Measurements from ENCODE around the gene HIPK3.

HIPK3 gene

DNA sequence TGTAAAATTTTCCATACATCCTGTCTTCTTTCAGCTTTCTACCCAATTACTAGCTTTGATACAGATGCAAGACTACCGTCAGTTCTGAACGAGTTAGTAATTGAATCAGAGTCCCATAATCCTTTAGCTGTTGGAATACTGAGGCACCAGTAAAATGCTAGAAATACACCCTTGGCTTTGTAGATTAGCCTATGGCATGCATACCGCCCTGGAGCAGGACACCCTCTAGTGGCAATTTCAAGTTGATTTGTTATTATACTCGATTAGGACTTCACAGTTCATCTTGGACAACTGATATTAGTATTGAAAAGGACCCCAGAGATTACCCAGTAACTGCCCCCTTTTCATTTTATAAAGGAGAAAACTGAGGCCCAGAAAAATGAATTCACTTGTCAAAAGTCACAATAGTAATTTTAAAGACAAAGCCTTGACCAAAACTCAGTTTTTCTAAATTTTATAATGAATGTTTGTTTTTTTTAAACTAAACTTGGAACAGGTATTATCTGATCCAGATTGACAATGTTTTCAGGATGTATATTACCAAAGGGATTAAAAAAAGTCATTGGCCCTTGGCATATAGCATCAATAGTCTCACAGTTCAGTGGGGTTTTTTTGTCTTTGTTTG, 72.6 kb downstream of the HIPK3 start:
- DNase-seq = peak; percentile 37
- Histone ChIP-seq H3K4me3 (ENCODE audit: low read depth, low read length) (no peak overlapping the region), H3K36me3 (no peaks in the 10 kb centered on the region), H3K27me3 (no peaks in the 10 kb centered on the region), H3K9me3 (no peaks in the 10 kb centered on the region), H3K4me1 (no peaks in the 10 kb centered on the region)
- peak; percentile 66 for TF ChIP-seq CTCF (IDR thresholded peaks at IDR 0.05; ENCODE audit: low read depth, low read length)

DNA sequence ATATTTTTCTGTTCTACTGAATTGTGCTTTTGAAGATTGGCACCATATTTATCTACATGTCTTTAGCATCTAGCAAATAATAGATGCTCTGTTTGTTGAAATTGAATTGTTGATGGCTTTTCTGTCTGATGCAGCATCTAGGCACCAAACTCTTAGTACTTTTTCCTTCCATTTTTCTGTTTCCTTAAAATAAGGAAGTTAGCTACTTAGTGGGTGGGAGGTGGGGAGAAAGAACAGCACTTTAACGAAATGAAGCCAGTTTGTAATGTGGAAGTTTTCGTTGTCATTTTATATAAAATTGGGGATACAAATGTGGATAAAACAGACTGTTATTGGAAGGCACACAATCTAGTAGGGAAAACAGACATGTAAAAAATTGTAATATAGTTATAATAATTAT, 76.6 kb downstream of the HIPK3 start:
- Histone ChIP-seq H3K36me3 (no peaks in the 10 kb centered on the region), H3K4me3 (ENCODE audit: low read depth, low read length) (no peak overlapping the region), H3K9me3 (no peaks in the 10 kb centered on the region), H3K4me1 (no peaks in the 10 kb centered on the region), H3K27me3 (no peaks in the 10 kb centered on the region)
- no peak for DNase-seq
- TF ChIP-seq CTCF (IDR thresholded peaks at IDR 0.05; ENCODE audit: low read depth, low read length) = no peak

DNA sequence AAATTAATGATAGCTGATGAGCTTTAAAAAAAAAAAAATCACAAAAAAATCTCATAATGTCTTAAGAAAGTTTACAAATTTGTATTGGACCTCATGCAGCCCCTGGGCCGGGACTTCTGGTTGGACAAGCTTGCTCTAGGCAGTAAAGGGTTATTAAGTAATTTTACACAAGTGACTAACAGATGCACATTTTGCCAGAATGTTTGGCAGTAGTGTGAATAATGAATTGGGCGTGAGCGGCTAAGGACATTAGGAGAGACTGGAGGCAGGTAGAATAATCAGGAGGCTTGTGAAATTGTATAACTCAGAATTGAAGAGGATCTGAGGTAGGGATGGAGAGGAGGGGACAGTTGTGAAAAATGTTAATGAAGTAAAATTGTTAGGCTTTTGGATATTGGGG, 77.4 kb downstream of the HIPK3 start:
- H3K36me3 ChIP-seq = no peaks in the 10 kb centered on the region
- no peak overlapping the region for H3K4me3 ChIP-seq (ENCODE audit: low read depth, low read length)
- H3K9me3 ChIP-seq = no peaks in the 10 kb centered on the region
- H3K27me3 ChIP-seq = no peaks in the 10 kb centered on the region
- TF ChIP-seq CTCF (IDR thresholded peaks at IDR 0.05; ENCODE audit: low read depth, low read length) = no peak
- H3K4me1 ChIP-seq = no peaks in the 10 kb centered on the region
- DNase-seq = no peak

GRCh38 chr11:33339247-33339646, 82.1 kb downstream of the HIPK3 start:
- Histone ChIP-seq H3K4me1 (no peaks in the 10 kb centered on the region), H3K36me3 (no peaks in the 10 kb centered on the region), H3K4me3 (ENCODE audit: low read depth, low read length) (no peak overlapping the region), H3K27me3 (no peaks in the 10 kb centered on the region), H3K9me3 (no peaks in the 10 kb centered on the region)
- DNase-seq = no peak
- TF ChIP-seq CTCF (IDR thresholded peaks at IDR 0.05; ENCODE audit: low read depth, low read length) = no peak

GRCh38 chr11:33344611-33345010, 87.4 kb downstream of the HIPK3 start:
- Histone ChIP-seq H3K36me3 (no peaks in the 10 kb centered on the region), H3K9me3 (no peaks in the 10 kb centered on the region), H3K27me3 (no peaks in the 10 kb centered on the region), H3K4me1 (no peaks in the 10 kb centered on the region), H3K4me3 (ENCODE audit: low read depth, low read length) (no peak overlapping the region)
- TF ChIP-seq CTCF (IDR thresholded peaks at IDR 0.05; ENCODE audit: low read depth, low read length) = no peak
- no peak for DNase-seq

- H3K27me3 ChIP-seq = no peaks in the 10 kb centered on the region
- H3K4me3 ChIP-seq (ENCODE audit: low read depth, low read length) = no peak overlapping the region
- H3K36me3 ChIP-seq = 0 out of 2 replicates have a peak, but pooled peaks cover 2% of the 10 kb centered on the region
- no peaks in the 10 kb centered on the region for H3K4me1 ChIP-seq
- H3K9me3 ChIP-seq = no peaks in the 10 kb centered on the region
- peak; percentile 11 for DNase-seq
- TF ChIP-seq CTCF (IDR thresholded peaks at IDR 0.05; ENCODE audit: low read depth, low read length) = no peak
Observed at GRCh38 chr11:33347490-33348125, 90.4 kb downstream of the HIPK3 start.

Data from BE2C (cell line).